ENCODE measurements around the gene CST9L.

The CST9L gene

GRCh38 chr20:23568320-23568970 lies at the start of gene CST9L:
Gene CST9L, minus strand, starts transcription at chr20:23568484. Its CDS starts 34 bp downstream, at chr20:23568450.
- no peak for DNase-seq

- no peak for DNase-seq
Measured at GRCh38 chr20:23614163-23614562, 45.9 kb upstream of the CST9L start.

- DNase-seq = no peak
Measured at GRCh38 chr20:23613676-23614075, 45.4 kb upstream of the CST9L start.

GRCh38 chr20:23612396-23612795 lies 44.1 kb upstream of the CST9L start:
- DNase-seq = no peak

GRCh38 chr20:23609486-23610109 lies 41.3 kb upstream of the CST9L start:
- DNase-seq = no peak

GRCh38 chr20:23608251-23608846 lies 40.1 kb upstream of the CST9L start:
- DNase-seq = peak; percentile 38

GRCh38 chr20:23607497-23608245 lies 39.4 kb upstream of the CST9L start:
- no peak for DNase-seq

- DNase-seq = peak; percentile 81
Measured at GRCh38 chr20:23606652-23607049, 38.4 kb upstream of the CST9L start.

- no peak for DNase-seq
Measured at GRCh38 chr20:23605867-23606651, 37.8 kb upstream of the CST9L start, which contains the start of gene CST9. Gene CST9, minus strand, starts transcription at chr20:23605917. Its CDS starts 53 bp downstream, at chr20:23605864.

GRCh38 chr20:23604306-23604705 lies 36.0 kb upstream of the CST9L start:
- DNase-seq = no peak

GRCh38 chr20:23603321-23603720 lies 35.0 kb upstream of the CST9L start:
- DNase-seq = no peak

- no peak for DNase-seq
Measured at GRCh38 chr20:23602699-23603098, 34.4 kb upstream of the CST9L start.

- no peak for DNase-seq
Measured at GRCh38 chr20:23602241-23602640, 34.0 kb upstream of the CST9L start.

GRCh38 chr20:23601715-23602114 lies 33.4 kb upstream of the CST9L start:
- DNase-seq = no peak

- no peak for DNase-seq
Measured at GRCh38 chr20:23598481-23598880, 30.2 kb upstream of the CST9L start.

GRCh38 chr20:23596579-23597250 lies 28.4 kb upstream of the CST9L start:
- no peak for DNase-seq

- DNase-seq = no peak
Measured at GRCh38 chr20:23595941-23596340, 27.7 kb upstream of the CST9L start.

- no peak for DNase-seq
Measured at GRCh38 chr20:23588434-23589403, 20.4 kb upstream of the CST9L start.

GRCh38 chr20:23587631-23588030 lies 19.3 kb upstream of the CST9L start:
- DNase-seq = no peak

GRCh38 chr20:23586735-23587525 lies 18.6 kb upstream of the CST9L start:
- DNase-seq = no peak
